GF-D8 (cell line): Measurements from ENCODE around the gene PLRG1.

ENCODE experiments used
- DNase-seq: peaks from one replicate; lab custom pipeline; 2025; lab: John Stamatoyannopoulos, UW

PLRG1 gene

GRCh38 chr4:154517591-154517990, 32.6 kb downstream of the PLRG1 start:
- no peak for DNase-seq

- DNase-seq, result no peak
Observed at GRCh38 chr4:154516318-154517029, 33.7 kb downstream of the PLRG1 start.

GRCh38 chr4:154511981-154512380, 38.2 kb downstream of the PLRG1 start:
- no peak for DNase-seq

GRCh38 chr4:154511548-154511947, 38.7 kb downstream of the PLRG1 start:
- DNase-seq, result no peak

- no peak for DNase-seq
Observed at GRCh38 chr4:154507156-154507555, 43.0 kb downstream of the PLRG1 start.

- no peak for DNase-seq
Observed at GRCh38 chr4:154506253-154506652, 43.9 kb downstream of the PLRG1 start.

GRCh38 chr4:154503598-154503997, 46.6 kb downstream of the PLRG1 start:
- DNase-seq, result no peak

GRCh38 chr4:154502111-154502510, 48.1 kb downstream of the PLRG1 start:
- no peak for DNase-seq

GRCh38 chr4:154497889-154498288, 52.3 kb downstream of the PLRG1 start:
- DNase-seq, result no peak

GRCh38 chr4:154495867-154496266, 54.3 kb downstream of the PLRG1 start:
- no peak for DNase-seq

- no peak for DNase-seq
Observed at GRCh38 chr4:154492288-154492687, 57.9 kb downstream of the PLRG1 start.

- no peak for DNase-seq
Observed at GRCh38 chr4:154491341-154492271, 58.6 kb downstream of the PLRG1 start, which contains the start of gene DCHS2. Gene DCHS2 (minus strand): TSS chr4:154491799. CDS start chr4:154491355, 444 bp downstream.

GRCh38 chr4:154490583-154491340, 59.4 kb downstream of the PLRG1 start:
- no peak for DNase-seq

- no peak for DNase-seq
Observed at GRCh38 chr4:154490234-154490582, 60.0 kb downstream of the PLRG1 start.

GRCh38 chr4:154489558-154490233, 60.5 kb downstream of the PLRG1 start:
- no peak for DNase-seq

- no peak for DNase-seq
Observed at GRCh38 chr4:154487145-154487544, 63.1 kb downstream of the PLRG1 start.

- DNase-seq, result no peak
Observed at GRCh38 chr4:154485127-154485773, 65.0 kb downstream of the PLRG1 start.
